Activated naive CD8-positive, alpha-beta T cell (primary cell): ENCODE data around the gene ARHGAP42.

Experiments used
- H3K27ac Mint-ChIP-seq: one replicate; pipeline ENCODE4 v1.8.0; 2021; ENCODE audit warnings: mixed read lengths
- H3K27me3 Mint-ChIP-seq: one replicate; pipeline ENCODE4 v1.8.0; 2021; ENCODE audit warnings: mixed read lengths
- H3K36me3 Mint-ChIP-seq: one replicate; pipeline ENCODE4 v1.8.0; 2021; ENCODE audit warnings: mixed read lengths
- H3K4me1 Mint-ChIP-seq: one replicate; pipeline ENCODE4 v1.8.0; 2021; ENCODE audit warnings: low read depth, mixed read lengths
- H3K4me3 Mint-ChIP-seq: one replicate; pipeline ENCODE4 v1.8.0; 2021; ENCODE audit warnings: mild to moderate bottlenecking, mixed read lengths
- H3K9me3 Mint-ChIP-seq: one replicate; pipeline ENCODE4 v1.8.0; 2021; ENCODE audit warnings: low read depth, mixed read lengths

The ARHGAP42 gene

GRCh38 chr11:100948936-100949335 is 261.8 kb downstream of the ARHGAP42 start:
- no peaks in the 10 kb centered on the region for H3K27me3 Mint-ChIP-seq

GRCh38 chr11:100949443-100949842 is 262.4 kb downstream of the ARHGAP42 start:
- no peaks in the 10 kb centered on the region for H3K4me1 Mint-ChIP-seq
- H3K9me3 Mint-ChIP-seq = no peaks in the 10 kb centered on the region
- no peak overlapping the region for H3K27ac Mint-ChIP-seq
- no peak overlapping the region for H3K4me3 Mint-ChIP-seq
- no peaks in the 10 kb centered on the region for H3K36me3 Mint-ChIP-seq
- no peaks in the 10 kb centered on the region for H3K27me3 Mint-ChIP-seq

More at GRCh38 chr11:100948936-100949335, 261.8 kb downstream of the ARHGAP42 start:
- H3K36me3 Mint-ChIP-seq = no peaks in the 10 kb centered on the region
- H3K4me3 Mint-ChIP-seq = no peak overlapping the region
- no peaks in the 10 kb centered on the region for H3K9me3 Mint-ChIP-seq
- H3K27ac Mint-ChIP-seq = no peak overlapping the region
- no peaks in the 10 kb centered on the region for H3K4me1 Mint-ChIP-seq

DNA sequence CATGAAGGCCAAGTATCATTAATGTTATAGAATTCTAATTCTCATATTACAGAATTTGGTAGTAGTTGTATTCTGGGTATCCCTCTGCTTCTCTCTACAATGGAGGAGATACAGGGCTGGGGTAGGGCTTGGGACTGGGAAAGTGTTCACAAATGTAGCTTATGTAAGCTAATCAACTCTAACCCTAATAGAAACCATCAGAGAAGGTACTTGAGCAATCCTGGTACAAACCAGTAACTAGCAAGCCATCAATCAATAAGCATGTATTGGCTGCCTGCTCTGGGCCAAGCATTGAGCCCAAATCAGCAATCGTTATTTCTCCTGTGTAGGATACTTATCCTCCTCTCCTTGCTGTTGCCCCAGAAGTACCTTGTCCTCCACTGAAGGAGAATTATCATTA is 268.2 kb downstream of the ARHGAP42 start:
- no peak overlapping the region for H3K27ac Mint-ChIP-seq
- H3K4me1 Mint-ChIP-seq = no peaks in the 10 kb centered on the region
- H3K9me3 Mint-ChIP-seq = no peaks in the 10 kb centered on the region
- no peak overlapping the region for H3K4me3 Mint-ChIP-seq
- H3K27me3 Mint-ChIP-seq = no peaks in the 10 kb centered on the region
- no peaks in the 10 kb centered on the region for H3K36me3 Mint-ChIP-seq

- no peaks in the 10 kb centered on the region for H3K36me3 Mint-ChIP-seq
- no peaks in the 10 kb centered on the region for H3K9me3 Mint-ChIP-seq
- no peak overlapping the region for H3K27ac Mint-ChIP-seq
- no peaks in the 10 kb centered on the region for H3K27me3 Mint-ChIP-seq
- H3K4me3 Mint-ChIP-seq = no peak overlapping the region
- H3K4me1 Mint-ChIP-seq = no peaks in the 10 kb centered on the region
These were observed 269.3 kb downstream of the ARHGAP42 start for GRCh38 chr11:100956351-100956750.

GRCh38 chr11:100957499-100957898 is 270.4 kb downstream of the ARHGAP42 start:
- Mint-ChIP-seq H3K4me1 (no peaks in the 10 kb centered on the region), H3K36me3 (no peaks in the 10 kb centered on the region), H3K9me3 (no peaks in the 10 kb centered on the region), H3K27ac (no peak overlapping the region), H3K27me3 (no peaks in the 10 kb centered on the region), H3K4me3 (no peak overlapping the region)

DNA sequence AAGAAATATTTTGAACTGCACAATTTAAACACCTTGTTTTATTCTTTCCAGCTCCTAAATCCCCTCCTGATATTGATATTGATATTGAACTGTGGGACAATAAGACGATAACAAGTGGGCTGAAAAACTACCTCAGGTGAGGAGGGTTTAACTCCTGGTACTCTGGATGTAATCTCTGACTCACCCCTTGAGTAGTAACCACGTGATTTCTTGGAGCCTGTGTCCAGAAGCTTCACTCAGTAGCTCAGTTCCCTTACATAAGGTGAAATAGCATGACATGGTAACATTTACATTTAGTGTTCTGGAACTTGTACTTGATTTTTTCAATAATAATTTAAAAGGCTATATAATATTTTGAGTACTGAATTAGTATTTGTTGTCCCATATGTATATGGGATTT is 274.5 kb downstream of the ARHGAP42 start:
- H3K27ac Mint-ChIP-seq = no peak overlapping the region
- H3K27me3 Mint-ChIP-seq = no peaks in the 10 kb centered on the region
- H3K9me3 Mint-ChIP-seq = no peaks in the 10 kb centered on the region
- no peak overlapping the region for H3K4me3 Mint-ChIP-seq
- H3K36me3 Mint-ChIP-seq = no peaks in the 10 kb centered on the region
- H3K4me1 Mint-ChIP-seq = no peaks in the 10 kb centered on the region

DNA sequence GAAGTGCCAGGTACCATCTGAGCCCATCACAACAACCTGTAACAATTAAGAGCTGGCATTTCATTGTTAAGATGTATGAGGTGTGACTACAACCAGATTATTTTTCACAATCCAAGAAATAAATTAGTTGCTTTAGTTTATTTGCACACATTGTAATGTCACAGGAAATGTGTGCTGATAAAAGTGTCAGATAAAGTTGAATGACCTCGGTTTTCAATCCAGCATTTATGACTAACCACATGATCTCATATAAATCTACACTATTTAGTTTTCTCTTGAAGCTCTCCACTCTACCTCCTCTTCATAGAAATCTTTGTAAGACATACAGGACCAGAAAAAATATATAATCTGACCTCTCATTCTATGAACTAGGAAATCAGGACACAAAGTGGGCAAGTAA is 276.3 kb downstream of the ARHGAP42 start:
- H3K4me3 Mint-ChIP-seq = no peak overlapping the region
- no peaks in the 10 kb centered on the region for H3K27me3 Mint-ChIP-seq
- no peak overlapping the region for H3K27ac Mint-ChIP-seq
- H3K36me3 Mint-ChIP-seq = no peaks in the 10 kb centered on the region
- no peaks in the 10 kb centered on the region for H3K4me1 Mint-ChIP-seq
- peaks cover 4% of the 10 kb centered on the region for H3K9me3 Mint-ChIP-seq

- H3K27me3 Mint-ChIP-seq = no peaks in the 10 kb centered on the region
- no peak overlapping the region for H3K4me3 Mint-ChIP-seq
- no peaks in the 10 kb centered on the region for H3K36me3 Mint-ChIP-seq
These were observed 277.3 kb downstream of the ARHGAP42 start for GRCh38 chr11:100964435-100964834.

GRCh38 chr11:100965346-100965745 is 278.3 kb downstream of the ARHGAP42 start:
- H3K9me3 Mint-ChIP-seq = peaks cover 9% of the 10 kb centered on the region
- no peaks in the 10 kb centered on the region for H3K36me3 Mint-ChIP-seq
- no peak overlapping the region for H3K27ac Mint-ChIP-seq
- no peaks in the 10 kb centered on the region for H3K27me3 Mint-ChIP-seq
- H3K4me3 Mint-ChIP-seq = no peak overlapping the region
- H3K4me1 Mint-ChIP-seq = no peaks in the 10 kb centered on the region

More at GRCh38 chr11:100964435-100964834, 277.3 kb downstream of the ARHGAP42 start:
- no peaks in the 10 kb centered on the region for H3K4me1 Mint-ChIP-seq
- H3K27ac Mint-ChIP-seq = no peak overlapping the region
- H3K9me3 Mint-ChIP-seq = peaks cover 6% of the 10 kb centered on the region

- H3K27me3 Mint-ChIP-seq = no peaks in the 10 kb centered on the region
- peaks cover 9% of the 10 kb centered on the region for H3K9me3 Mint-ChIP-seq
- H3K4me1 Mint-ChIP-seq = no peaks in the 10 kb centered on the region
- no peaks in the 10 kb centered on the region for H3K36me3 Mint-ChIP-seq
- no peak overlapping the region for H3K27ac Mint-ChIP-seq
- H3K4me3 Mint-ChIP-seq = no peak overlapping the region
These were observed 279.3 kb downstream of the ARHGAP42 start for GRCh38 chr11:100966366-100966765.

GRCh38 chr11:100969008-100969407 is 281.9 kb downstream of the ARHGAP42 start:
- H3K27me3 Mint-ChIP-seq = no peaks in the 10 kb centered on the region
- no peaks in the 10 kb centered on the region for H3K4me1 Mint-ChIP-seq
- peaks cover 16% of the 10 kb centered on the region for H3K9me3 Mint-ChIP-seq
- no peak overlapping the region for H3K27ac Mint-ChIP-seq
- no peak overlapping the region for H3K4me3 Mint-ChIP-seq
- H3K36me3 Mint-ChIP-seq = no peaks in the 10 kb centered on the region

- Mint-ChIP-seq H3K4me3 (no peak overlapping the region), H3K27ac (no peak overlapping the region), H3K4me1 (no peaks in the 10 kb centered on the region), H3K36me3 (no peaks in the 10 kb centered on the region), H3K9me3 (peaks cover 16% of the 10 kb centered on the region), H3K27me3 (no peaks in the 10 kb centered on the region)
These were observed 283.4 kb downstream of the ARHGAP42 start for GRCh38 chr11:100970283-100971164.

DNA sequence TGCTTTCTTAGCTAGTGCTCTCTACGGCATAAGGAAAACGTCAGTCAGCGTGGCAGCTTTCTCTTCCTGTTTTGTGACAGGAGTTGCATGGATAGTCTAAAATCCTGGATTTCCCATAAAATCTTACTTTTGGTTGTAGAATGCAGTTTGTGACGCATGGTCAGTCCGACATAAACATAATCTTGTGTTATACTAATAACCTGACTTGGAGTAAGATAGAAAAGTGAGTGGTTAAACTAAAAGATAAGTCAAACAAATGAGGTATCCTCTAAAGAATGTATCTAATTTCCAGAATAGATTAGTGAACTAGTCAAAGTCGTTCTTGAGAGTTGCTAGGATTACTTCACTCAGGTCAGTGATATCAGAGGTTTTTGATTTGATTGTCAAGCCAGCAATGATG is 285.0 kb downstream of the ARHGAP42 start:
- H3K4me3 Mint-ChIP-seq = no peak overlapping the region
- H3K27me3 Mint-ChIP-seq = no peaks in the 10 kb centered on the region
- H3K9me3 Mint-ChIP-seq = peaks cover 16% of the 10 kb centered on the region
- H3K27ac Mint-ChIP-seq = no peak overlapping the region
- H3K4me1 Mint-ChIP-seq = no peaks in the 10 kb centered on the region
- no peaks in the 10 kb centered on the region for H3K36me3 Mint-ChIP-seq

DNA sequence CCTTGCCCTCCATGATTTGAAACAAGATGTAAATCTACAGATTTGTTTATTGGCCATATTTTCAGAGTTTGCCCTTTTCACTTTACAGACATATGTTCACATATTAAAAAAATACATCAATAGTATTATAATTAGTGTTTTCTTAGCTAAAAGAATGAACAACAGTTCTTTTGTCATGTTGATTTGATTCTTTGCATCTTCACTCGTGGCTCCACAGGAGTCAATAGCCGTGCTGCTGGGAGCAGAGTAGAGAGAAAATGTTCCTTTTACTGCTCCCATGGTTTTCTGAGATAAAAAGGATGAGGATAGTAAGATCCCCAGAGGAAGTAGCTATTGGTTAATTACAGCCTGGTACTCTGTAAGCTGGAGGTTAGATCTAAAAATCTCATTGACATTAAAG is 291.4 kb downstream of the ARHGAP42 start:
- no peak overlapping the region for H3K4me3 Mint-ChIP-seq
- H3K4me1 Mint-ChIP-seq = no peaks in the 10 kb centered on the region
- H3K9me3 Mint-ChIP-seq = no peaks in the 10 kb centered on the region
- H3K27ac Mint-ChIP-seq = no peak overlapping the region
- H3K27me3 Mint-ChIP-seq = no peaks in the 10 kb centered on the region
- H3K36me3 Mint-ChIP-seq = no peaks in the 10 kb centered on the region

- Mint-ChIP-seq H3K27ac (no peak overlapping the region), H3K4me1 (no peaks in the 10 kb centered on the region), H3K36me3 (no peaks in the 10 kb centered on the region), H3K27me3 (no peaks in the 10 kb centered on the region), H3K4me3 (no peak overlapping the region), H3K9me3 (no peaks in the 10 kb centered on the region)
These were observed 291.9 kb downstream of the ARHGAP42 start for GRCh38 chr11:100978939-100979338.

DNA sequence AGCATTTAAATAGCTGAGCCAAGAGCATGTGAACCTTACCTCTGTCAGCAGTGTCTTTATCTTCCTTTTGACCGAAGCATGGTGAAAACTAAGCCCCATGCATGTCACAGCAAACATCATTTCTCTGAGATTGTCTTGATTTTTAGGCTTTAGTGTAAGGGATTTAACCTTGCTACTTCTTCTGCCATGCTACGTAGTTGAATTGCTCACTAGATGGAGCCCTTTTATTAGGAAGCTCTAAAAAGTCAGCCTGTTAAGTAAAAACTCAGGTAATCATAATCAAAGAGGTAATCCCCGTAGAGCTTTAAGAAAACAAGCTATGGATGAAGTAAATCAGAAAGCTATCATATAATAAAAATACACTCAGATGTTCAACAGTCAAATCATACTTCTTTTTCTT is 293.1 kb downstream of the ARHGAP42 start:
- no peaks in the 10 kb centered on the region for H3K27me3 Mint-ChIP-seq
- no peak overlapping the region for H3K4me3 Mint-ChIP-seq
- H3K4me1 Mint-ChIP-seq = no peaks in the 10 kb centered on the region
- H3K9me3 Mint-ChIP-seq = no peaks in the 10 kb centered on the region
- no peaks in the 10 kb centered on the region for H3K36me3 Mint-ChIP-seq
- H3K27ac Mint-ChIP-seq = no peak overlapping the region
